Endothelial cell of umbilical vein (primary cell): ENCODE data around the gene PDE8B. TPM values are rescaled to one million over a fixed set of nuclear protein-coding genes. Genes with fewer than 3 reads are reported as not detected.

Experiments used
- BruUV-seq: library from RNA; stranded (reverse); fragments of 400-500 nt; replicated peaks from 2 replicates; lab custom pipeline; 2021; lab: Mats Ljungman, UMichigan
- CTCF ChIA-PET: fragments of 300-600, 350-600 bp; sonication (Branson Sonifier 250); formaldehyde crosslinking; loops from one replicate; lab custom pipeline; 2021; ENCODE audit warnings: antibody characterized with exemption, inconsistent platforms; lab: Charles Lee
- POLR2A ChIA-PET: fragments of 300-600, 350-600 bp; sonication (Branson Sonifier 250); formaldehyde crosslinking; loops from one replicate; lab custom pipeline; 2021; ENCODE audit warnings: antibody characterized with exemption, inconsistent platforms; lab: Charles Lee
- DNase-seq: peaks from one replicate; pipeline ENCODE4 v3.0.0-alpha.2; 2011; ENCODE audit warnings: low read depth, low spot score
- FAIRE-seq: peaks from 2 replicates; lab custom pipeline; 2011; peaks lifted over from hg19 to GRCh38; lab: Jason Lieb, UNC
- H2AFZ ChIP-seq: 2 replicates; pipeline ENCODE4 v1.6.0; 2012; ENCODE audit warnings: low read depth, low read length, control low read depth, inconsistent platforms
- H3K27ac ChIP-seq: 2 replicates; pipeline ENCODE4 v1.5.1; 2011; ENCODE audit warnings: low read depth, mild to moderate bottlenecking, control low read depth, low read length, moderate library complexity; ENCODE audit not compliant: insufficient read depth
- H3K27me3 ChIP-seq, 2 experiments: 2 replicates each; pipeline versions ENCODE4 v1.6.0 to v1.6.1; 2011; ENCODE audit warnings: low read length in 2 of 2, mixed read lengths in 1 of 2; ENCODE audit not compliant: control insufficient read depth in 2 of 2, insufficient read depth in 2 of 2
- H3K36me3 ChIP-seq, 2 experiments: 2 replicates in 1 of 2; 3 replicates in 1 of 2; pipeline ENCODE4 v1.5.1; 2011; ENCODE audit warnings: low read length in 2 of 2, mild to moderate bottlenecking in 1 of 2, moderate library complexity in 1 of 2; ENCODE audit not compliant: control insufficient read depth in 2 of 2, insufficient read depth in 2 of 2; ENCODE audit errors: extremely low read depth in 1 of 2
- H3K4me1 ChIP-seq: 3 replicates; pipeline ENCODE4 v1.5.1; 2011; ENCODE audit warnings: mild to moderate bottlenecking, low read length; ENCODE audit not compliant: control insufficient read depth, insufficient read depth; ENCODE audit errors: extremely low read depth
- H3K4me2 ChIP-seq: 2 replicates; pipeline ENCODE4 v1.6.1; 2011; ENCODE audit warnings: low read length, control low read depth, mixed read lengths; ENCODE audit not compliant: insufficient read depth
- H3K4me3 ChIP-seq, 3 experiments: fragments of 200-600 bp in 1 of 3; sonication (generic), shearing (Covaris generic) in 1 of 3; replicated peaks in 1 of 3; 2 replicates each; pipeline ENCODE4 v1.5.1; 2011 to 2016; ENCODE audit warnings: control low read depth in 3 of 3, low read length in 3 of 3, mild to moderate bottlenecking in 2 of 3, inconsistent platforms in 1 of 3, low read depth in 1 of 3, moderate library complexity in 1 of 3; ENCODE audit not compliant: insufficient read depth in 1 of 3
- H3K79me2 ChIP-seq: 2 replicates; pipeline ENCODE4 v1.6.0; 2012; ENCODE audit warnings: low read length, inconsistent platforms; ENCODE audit not compliant: control insufficient read depth, insufficient read depth
- H3K9ac ChIP-seq: replicated peaks from 2 replicates; pipeline ENCODE3; 2011; ENCODE audit warnings: low read length, control low read depth; ENCODE audit not compliant: insufficient read depth; ENCODE audit errors: extremely low read depth
- H3K9me1 ChIP-seq: replicated peaks from 3 replicates; pipeline ENCODE4 v1.6.0; 2011; ENCODE audit warnings: mild to moderate bottlenecking, low read length; ENCODE audit not compliant: control insufficient read depth, insufficient read depth; ENCODE audit errors: extremely low read depth
- H3K9me3 ChIP-seq: replicated peaks from 2 replicates; pipeline ENCODE4 v1.5.1; 2012; ENCODE audit warnings: low read length, inconsistent platforms; ENCODE audit not compliant: control insufficient read depth, insufficient read depth
- H4K20me1 ChIP-seq: replicated peaks from 2 replicates; pipeline ENCODE3; 2011; ENCODE audit warnings: mild to moderate bottlenecking, low read length; ENCODE audit not compliant: control insufficient read depth, insufficient read depth; ENCODE audit errors: extremely low read depth
- CTCF ChIP-seq, 2 donors: IDR thresholded peaks; 1 replicate in 1 of 2; 2 replicates in 1 of 2; pipeline ENCODE4 v1.5.1; 2011; ENCODE audit warnings: low read length in 2 of 2, mild to moderate bottlenecking in 2 of 2, moderate library complexity in 2 of 2, control low read depth in 1 of 2, inconsistent platforms in 1 of 2, low read depth in 1 of 2; ENCODE audit not compliant: insufficient read depth in 1 of 2; ENCODE audit errors: extremely low read depth in 1 of 2
- FOS ChIP-seq: IDR thresholded peaks from 2 replicates; pipeline ENCODE4 v1.6.1; 2011; ENCODE audit warnings: mild to moderate bottlenecking, low read length, moderate library complexity, borderline replicate concordance; ENCODE audit not compliant: insufficient read depth
- MAX ChIP-seq: IDR thresholded peaks from 2 replicates; pipeline ENCODE4 v1.6.1; 2011; ENCODE audit not compliant: insufficient read depth, insufficient read length
- MYC ChIP-seq: IDR thresholded peaks from one replicate; pipeline ENCODE4 v1.6.1; 2011; ENCODE audit warnings: mild to moderate bottlenecking, low read depth, low read length
- POLR2AphosphoS5 ChIP-seq: IDR thresholded peaks from 2 replicates; pipeline ENCODE4 v1.6.1; 2012; ENCODE audit warnings: low read depth, mild to moderate bottlenecking, control low read depth, low read length, moderate library complexity; ENCODE audit not compliant: insufficient read depth
- dilution Hi-C: fragments of 300-500 bp; cut with MboI; formaldehyde crosslinking; loops from one replicate; pipeline ENCODE4 v1.15.0; 2019; ENCODE audit warnings: low sequenced_read_pairs; ENCODE audit not compliant: extremely low pct_ligation_motif_present
- intact Hi-C: fragments of 100-400 bp; cut with micrococcal nuclease; formaldehyde crosslinking; loops from one replicate; pipeline ENCODE4 v1.10.0; 2022
- polyA plus RNA-seq, 4 experiments: library from polyadenylated mRNA; depleted of rRNA in 3 of 4; stranded (reverse) in 3 of 4; unstranded in 1 of 4; fragments of >200 nt; gene quantifications; 2 replicates each; pipeline versions ENCODE4 v1.2.1 to v1.2.3, GENCODE V29; 2011 to 2012; ENCODE audit warnings: missing spikeins in 1 of 4
- total RNA-seq: library from RNA; stranded (reverse); gene quantifications from 2 replicates; pipeline ENCODE4 v1.2.3, GENCODE V29; 2021

The PDE8B gene
- total and polyA plus RNA-seq, 2 donors (not counting 3 experiments of a cell fraction or from before 2014, with no cell fraction given): not detected

- H3K27me3 ChIP-seq: peaks cover 0 to 2% of the 10 kb centered on the region in 2 experiments
- FAIRE-seq: no peak
- H3K9ac ChIP-seq: no peak overlapping the region
- H3K9me1 ChIP-seq: no peaks in the 10 kb centered on the region
- H4K20me1 ChIP-seq: no peaks in the 10 kb centered on the region
- no peaks in the 10 kb centered on the region for H3K36me3 ChIP-seq
- no peaks in the 10 kb centered on the region for H3K79me2 ChIP-seq
- no peak overlapping the region for H2AFZ ChIP-seq
- no peak for DNase-seq
- dilution Hi-C loops (no loop called here), intact Hi-C loops (no loop called here)
- no peaks in the 10 kb centered on the region for H3K4me1 ChIP-seq
- H3K27ac ChIP-seq: no peak overlapping the region
- H3K9me3 ChIP-seq: no peaks in the 10 kb centered on the region
- BruUV-seq: no TSS peak
- no peak overlapping the region for H3K4me3 ChIP-seq
- CTCF ChIA-PET: interaction anchor here (1.2 kb wide), 2 partner anchors 7 to 16 kb away, joined by 4 read pairs; no protein-coding TSS in a partner anchor
- POLR2A ChIA-PET: no interaction called here
- TF ChIP-seq POLR2AphosphoS5 (no peak), MAX (no peak), CTCF (IDR thresholded peaks at IDR 0.05; ENCODE audit: extremely low read depth in 1 of 2, insufficient read depth in 1 of 2, low read depth in 1 of 2, low read length in 2 of 2) (no peak), FOS (no peak), MYC (no peak)
- no peak overlapping the region for H3K4me2 ChIP-seq
Observed at GRCh38 chr5:77419644-77420582, 209.4 kb downstream of the PDE8B start.
